Measurements from ENCODE around the gene ZNF221.

Gene ZNF221

GRCh38 chr19:43960411-43960810, 9.4 kb downstream of the ZNF221 start:
- DNase-seq: no peak

- DNase-seq: no peak
These were observed 15.2 kb downstream of the ZNF221 start for GRCh38 chr19:43966079-43966694.

- no peak for DNase-seq
These were observed 25.7 kb downstream of the ZNF221 start for GRCh38 chr19:43976732-43977131.

- DNase-seq: no peak
These were observed 32.5 kb downstream of the ZNF221 start for GRCh38 chr19:43983544-43983911.

GRCh38 chr19:43983912-43984686, 33.1 kb downstream of the ZNF221 start, which contains the start of gene ZNF155:
TSS of gene ZNF155 (plus strand) at chr19:43984188. CDS start at chr19:43988544, 4,356 bp downstream.
- DNase-seq: peak; percentile 90 to 96 (median 93)

GRCh38 chr19:43984687-43985000, 33.6 kb downstream of the ZNF221 start:
- peak in 2 of 4 experiments; percentile 47 for DNase-seq

GRCh38 chr19:43997631-43998290, 46.7 kb downstream of the ZNF221 start:
- no peak for DNase-seq

GRCh38 chr19:44002212-44002565, 51.2 kb downstream of the ZNF221 start:
- peak in 1 of 4 experiments; percentile 4 for DNase-seq

- peak; percentile 95 to 97 (median 96) for DNase-seq
These were observed 51.8 kb downstream of the ZNF221 start, which contains the start of gene ZNF230 for GRCh38 chr19:44002566-44003460. TSS of gene ZNF230 (plus strand) at chr19:44002957. CDS start at chr19:44007079, 4,122 bp downstream.

GRCh38 chr19:44003461-44004009, 52.5 kb downstream of the ZNF221 start:
- peak; percentile 3 to 28 (median 27) for DNase-seq

GRCh38 chr19:44005973-44006372, 54.9 kb downstream of the ZNF221 start:
- peak; percentile 31 to 78 (median 60) for DNase-seq

GRCh38 chr19:44007473-44007872, 56.4 kb downstream of the ZNF221 start:
- DNase-seq: no peak

GRCh38 chr19:44010468-44010867, 59.4 kb downstream of the ZNF221 start:
- DNase-seq: no peak
